T-cell (primary cell): Measurements from ENCODE around the gene NTPCR. TPM values are rescaled to one million over a fixed set of nuclear protein-coding genes. Genes with fewer than 3 reads are reported as not detected.
"Not testable (repeated sequence)": the region's sequence is repeated elsewhere in the genome, so short reads cannot be mapped to it uniquely, and the experiment has no call there.

ENCODE experiments used
- ATAC-seq, 4 experiments: fragments of 200-7000 bp in 3 of 4; fragments of 150-1000 bp in 1 of 4; cut with Tn5 transposase; replicated peaks in 1 of 4; 1 replicate in 3 of 4; 2 replicates in 1 of 4; pipeline ENCODE4 v1.10.0; 2021; ENCODE audit warnings: moderate library complexity in 3 of 4, mild to moderate bottlenecking in 2 of 4, moderate number of reproducible peaks in 1 of 4
- CTCF ChIA-PET, 2 donors: fragments of 300-600 bp; sonication (Branson Sonifier 250); formaldehyde crosslinking; loops; one replicate each; lab custom pipeline; 2022; ENCODE audit warnings: antibody characterized with exemption in 2 of 2; lab: Charles Lee
- POLR2A ChIA-PET, 2 donors: fragments of 300-600 bp; sonication (Branson Sonifier 250); formaldehyde crosslinking; loops; one replicate each; lab custom pipeline; 2022; ENCODE audit warnings: antibody characterized with exemption in 2 of 2; lab: Charles Lee
- DNase-seq, 35 experiments: peaks; one replicate each; pipeline versions ENCODE4 v3.0.0 to v3.0.0-alpha.2; 2013 to 2023
- H3K27ac ChIP-seq: one replicate; pipeline ENCODE4 v1.5.1; 2013; ENCODE audit warnings: low read length
- H3K27me3 ChIP-seq, 2 experiments: replicated peaks in 1 of 2; 1 replicate in 1 of 2; 2 replicates in 1 of 2; pipeline versions ENCODE4 v1.6.1 to v1.7.0; 2013; ENCODE audit warnings: low read length in 1 of 2, mixed read lengths in 1 of 2; ENCODE audit not compliant: control insufficient read depth in 2 of 2, insufficient read depth in 2 of 2; ENCODE audit errors: extremely low read depth in 1 of 2
- H3K36me3 ChIP-seq, 2 donors: 1 replicate in 1 of 2; 2 replicates in 1 of 2; pipeline versions ENCODE4 v1.6.1 to v1.7.0; 2013; ENCODE audit warnings: low read length in 1 of 2; ENCODE audit not compliant: control insufficient read depth in 2 of 2, insufficient read depth in 1 of 2; ENCODE audit errors: extremely low read depth in 1 of 2
- H3K4me1 ChIP-seq, 2 experiments: 1 replicate in 1 of 2; 2 replicates in 1 of 2; pipeline versions ENCODE4 v1.6.1 to v1.7.0; 2013; ENCODE audit warnings: low read length in 2 of 2, mixed read lengths in 1 of 2; ENCODE audit not compliant: insufficient read depth in 2 of 2, control insufficient read depth in 1 of 2; ENCODE audit errors: extremely low read depth in 1 of 2
- H3K4me3 ChIP-seq, 2 donors: 1 replicate in 1 of 2; 2 replicates in 1 of 2; pipeline versions ENCODE4 v1.5.1 to v1.7.0; 2013; ENCODE audit warnings: mild to moderate bottlenecking in 2 of 2, low read length in 1 of 2, moderate library complexity in 1 of 2; ENCODE audit not compliant: control insufficient read depth in 1 of 2; ENCODE audit errors: extremely low read depth in 1 of 2
- H3K9me3 ChIP-seq: 2 replicates; pipeline ENCODE4 v1.7.0; 2013
- H3K27ac Mint-ChIP-seq, 2 donors: one replicate each; pipeline ENCODE4 v1.8.0; 2020 to 2021; ENCODE audit warnings: mild to moderate bottlenecking in 2 of 2, mixed read lengths in 2 of 2
- H3K27me3 Mint-ChIP-seq, 2 donors: one replicate each; pipeline ENCODE4 v1.8.0; 2021 to 2022; ENCODE audit warnings: mixed read lengths in 2 of 2
- H3K36me3 Mint-ChIP-seq: one replicate; pipeline ENCODE4 v1.8.0; 2021; ENCODE audit warnings: mixed read lengths
- H3K4me1 Mint-ChIP-seq, 3 donors: one replicate each; pipeline ENCODE4 v1.8.0; 2020 to 2022; ENCODE audit warnings: mixed read lengths in 3 of 3, mild to moderate bottlenecking in 1 of 3
- H3K4me3 Mint-ChIP-seq, 3 donors: one replicate each; pipeline ENCODE4 v1.8.0; 2020 to 2022; ENCODE audit warnings: mild to moderate bottlenecking in 3 of 3, mixed read lengths in 3 of 3, moderate library complexity in 3 of 3
- H3K9me3 Mint-ChIP-seq, 3 donors: one replicate each; pipeline ENCODE4 v1.8.0; 2020 to 2022; ENCODE audit warnings: mixed read lengths in 3 of 3
- WGBS: methylation state at CpG from one replicate; pipeline ENCODE4 v1.1.5; 2013; ENCODE audit warnings: missing lambda C conversion rate; ENCODE audit not compliant: insufficient coverage; 5-methylcytosine and 5-hydroxymethylcytosine counted together
- total RNA-seq, 35 experiments: library from RNA in 6 of 35; stranded (reverse) in 6 of 35; fragments of 120-200 nt in 1 of 35; gene quantifications; one replicate each; pipeline versions ENCODE4 v1.2.1 to v1.2.4 and lab custom pipeline; 2013 to 2026

The NTPCR gene
- total RNA-seq, 5 donors from 2014 or later (not counting 1 experiment from before 2014, with no cell fraction given): 13.6 to 24.5 (median 17.3) TPM

DNA sequence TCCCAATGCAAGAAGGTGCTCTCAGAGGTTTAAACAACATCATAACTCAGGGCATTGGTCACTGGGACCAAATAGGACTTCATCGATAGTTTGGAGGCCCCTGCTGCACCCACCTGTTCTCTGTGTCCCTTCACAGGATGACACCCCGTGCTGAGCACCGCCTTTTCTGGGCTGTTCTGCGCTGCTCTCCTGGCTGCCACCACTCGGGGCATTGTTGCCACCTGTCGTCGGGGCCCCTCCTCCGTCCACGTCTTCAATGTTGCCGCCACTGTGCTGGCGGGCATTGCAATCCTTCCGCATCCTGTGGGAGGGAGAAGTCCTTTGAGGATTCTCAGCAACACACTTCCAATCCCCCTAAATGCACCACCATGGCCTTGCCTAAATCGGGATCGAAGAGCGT lies 47.7 kb downstream of the NTPCR start:
- DNase-seq (no peak), ATAC-seq (no peak)
- Mint-ChIP-seq H3K27me3 (no peaks in the 10 kb centered on the region), H3K27ac (no peak overlapping the region), H3K36me3 (peaks cover 84% of the 10 kb centered on the region), H3K4me1 (no peaks in the 10 kb centered on the region), H3K4me3 (no peak overlapping the region), H3K9me3 (peaks cover 7 to 17% (median 11%) of the 10 kb centered on the region in 3 donors)
- WGBS: 94% methylated on average over 3 of the region's 15 CpGs
- ChIA-PET POLR2A (no interaction called here), CTCF (no interaction called here)
- Histone ChIP-seq H3K27me3 (no peaks in the 10 kb centered on the region), H3K36me3 (peaks cover 0 to 66% of the 10 kb centered on the region in 2 donors), H3K4me3 (no peak overlapping the region), H3K4me1 (no peaks in the 10 kb centered on the region), H3K9me3 (no peaks in the 10 kb centered on the region), H3K27ac (no peak overlapping the region)

DNA sequence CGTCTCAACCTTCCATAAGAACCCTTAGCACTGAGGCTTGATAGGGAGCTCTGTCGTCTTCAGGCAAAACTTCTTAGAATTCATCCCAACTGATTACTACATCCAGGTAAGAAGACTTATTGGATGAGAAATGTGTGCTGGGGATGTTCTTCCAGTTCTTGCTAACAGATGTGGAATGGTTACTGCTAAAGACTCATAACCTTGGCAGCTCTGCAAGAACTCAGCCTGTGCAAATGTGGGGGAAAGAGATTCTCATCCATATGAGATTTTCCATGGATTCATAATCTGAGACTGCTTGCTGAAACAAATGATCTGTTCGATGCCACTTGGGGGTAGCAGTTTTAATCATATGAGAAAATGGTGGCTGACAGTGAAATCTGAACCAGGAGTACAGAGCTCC lies 48.2 kb downstream of the NTPCR start:
- POLR2A ChIA-PET: interaction anchor here in 1 of 2 donors (0.7 kb wide), 1 partner anchor 1398 kb away, joined by 5 read pairs; no protein-coding TSS in a partner anchor
- Histone ChIP-seq H3K4me3 (no peak overlapping the region), H3K27me3 (no peaks in the 10 kb centered on the region), H3K4me1 (no peaks in the 10 kb centered on the region), H3K27ac (no peak overlapping the region), H3K9me3 (no peaks in the 10 kb centered on the region), H3K36me3 (peaks cover 0 to 63% of the 10 kb centered on the region in 2 donors)
- Mint-ChIP-seq H3K27me3 (no peaks in the 10 kb centered on the region), H3K4me3 (no peak overlapping the region), H3K27ac (no peak overlapping the region), H3K36me3 (peaks cover 84% of the 10 kb centered on the region), H3K4me1 (no peaks in the 10 kb centered on the region), H3K9me3 (peaks cover 7 to 13% (median 8%) of the 10 kb centered on the region in 3 donors)
- 100% methylated on average over 1 of the region's 3 CpGs for WGBS
- ATAC-seq: no peak
- DNase-seq: no peak
- CTCF ChIA-PET: no interaction called here

DNA sequence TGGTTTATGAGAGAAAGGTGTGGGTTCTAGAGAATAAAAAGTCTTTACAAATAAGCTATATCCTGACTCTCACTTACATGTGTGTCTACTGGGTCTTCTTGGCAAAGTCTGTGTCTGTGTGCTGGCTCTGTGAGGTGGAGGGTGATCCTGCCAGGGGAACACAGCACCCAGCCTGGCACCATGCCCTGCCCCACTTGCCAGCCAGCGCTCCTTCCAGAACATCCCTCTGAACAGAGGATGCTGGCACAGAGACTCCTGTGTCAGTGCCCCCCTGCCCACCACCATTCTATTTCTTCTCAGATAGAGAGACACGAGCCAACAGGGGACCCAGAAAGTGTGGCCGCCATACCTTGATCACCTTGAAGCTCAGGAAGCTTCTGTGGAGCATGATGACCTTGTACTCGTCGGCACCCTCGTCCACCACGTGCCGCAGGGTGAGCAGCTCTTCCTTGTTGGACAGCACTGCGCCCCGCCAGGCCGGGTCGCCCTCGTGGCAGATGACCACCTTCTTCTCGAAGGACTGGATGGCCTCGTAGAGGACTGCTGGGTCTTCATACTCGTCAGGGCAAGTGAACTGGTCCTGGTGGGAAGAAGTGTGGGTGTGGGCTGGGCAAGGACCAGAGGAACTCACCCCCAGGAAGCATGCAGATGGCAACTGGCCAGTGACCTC lies 49.7 kb downstream of the NTPCR start:
- no peaks in the 10 kb centered on the region for H3K4me1 ChIP-seq
- no peaks in the 10 kb centered on the region for H3K27me3 Mint-ChIP-seq
- peaks cover 0 to 50% of the 10 kb centered on the region in 2 donors for H3K36me3 ChIP-seq
- ATAC-seq (no peak), DNase-seq (no peak)
- WGBS: 95% methylated on average over 13 of the region's 16 CpGs
- POLR2A ChIA-PET: interaction anchor here in 1 of 2 donors (0.6 kb wide), 1 partner anchor 509 kb away, joined by 3 read pairs; no protein-coding TSS in a partner anchor
- H3K4me3 Mint-ChIP-seq: no peak overlapping the region
- H3K9me3 Mint-ChIP-seq: no peaks in the 10 kb centered on the region
- H3K4me1 Mint-ChIP-seq: no peaks in the 10 kb centered on the region
- no peak overlapping the region for H3K27ac Mint-ChIP-seq
- no peak overlapping the region for H3K27ac ChIP-seq
- H3K36me3 Mint-ChIP-seq: peaks cover 80% of the 10 kb centered on the region
- H3K4me3 ChIP-seq: no peak overlapping the region
- CTCF ChIA-PET: interaction anchor here in 1 of 2 donors (0.6 kb wide), 1 partner anchor 9 kb away, joined by 3 read pairs; no protein-coding TSS in a partner anchor
- H3K27me3 ChIP-seq: no peaks in the 10 kb centered on the region
- H3K9me3 ChIP-seq: no peaks in the 10 kb centered on the region

DNA sequence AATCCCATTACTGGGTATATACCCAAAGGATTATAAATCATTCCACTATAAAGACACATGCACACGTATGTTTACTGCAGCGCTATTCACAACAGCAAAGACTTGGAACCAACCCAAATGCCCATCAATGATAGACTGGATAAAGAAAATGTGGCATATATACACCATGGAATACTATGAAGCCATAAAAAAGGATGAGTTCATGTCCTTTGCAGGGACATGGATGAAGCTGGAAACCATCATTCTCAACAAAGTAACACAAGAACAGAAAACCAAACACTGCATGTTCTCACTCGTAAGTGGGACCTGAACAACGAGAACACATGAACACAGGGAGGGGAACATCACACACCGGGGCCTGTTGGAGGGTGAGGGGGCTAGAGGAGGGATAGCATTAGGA lies 53.2 kb downstream of the NTPCR start:
- H3K27ac Mint-ChIP-seq, POLR2A ChIA-PET, CTCF ChIA-PET, H3K4me3 ChIP-seq, ATAC-seq, H3K4me1 ChIP-seq, DNase-seq, H3K4me1 Mint-ChIP-seq, H3K4me3 Mint-ChIP-seq, H3K27ac ChIP-seq, H3K9me3 Mint-ChIP-seq, H3K27me3 ChIP-seq, H3K27me3 Mint-ChIP-seq, H3K9me3 ChIP-seq: not testable (repeated sequence)
- H3K36me3 Mint-ChIP-seq: peaks cover 74% of the 10 kb centered on the region
- H3K36me3 ChIP-seq: peaks cover 0 to 30% of the 10 kb centered on the region in 2 donors
- no CpG with 5 or more reads among the region's 5 CpGs for WGBS

DNA sequence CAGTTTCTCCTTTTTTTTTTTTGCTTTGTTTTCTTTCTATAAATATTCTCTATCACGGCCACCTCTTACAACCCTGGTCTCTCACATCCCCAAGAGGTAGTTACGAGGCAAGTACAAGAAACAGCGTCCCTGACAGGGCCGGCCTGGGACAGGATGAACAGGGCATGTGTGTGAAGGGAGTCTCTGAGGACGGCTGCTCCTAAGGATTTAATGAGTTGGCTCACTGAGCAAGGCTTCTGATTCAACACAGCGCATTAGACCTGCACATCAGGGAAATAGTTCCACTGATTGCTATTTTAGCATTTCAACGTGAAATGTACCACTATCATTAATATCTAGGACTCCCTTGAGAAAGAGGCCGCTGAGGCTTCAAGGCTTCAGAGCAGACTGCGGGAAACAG lies 54.0 kb downstream of the NTPCR start:
- Mint-ChIP-seq H3K9me3 (no peaks in the 10 kb centered on the region), H3K27me3 (no peaks in the 10 kb centered on the region), H3K36me3 (peaks cover 68% of the 10 kb centered on the region), H3K4me1 (no peaks in the 10 kb centered on the region), H3K27ac (no peak overlapping the region), H3K4me3 (no peak overlapping the region)
- Histone ChIP-seq H3K27me3 (no peaks in the 10 kb centered on the region), H3K4me1 (no peaks in the 10 kb centered on the region), H3K36me3 (peaks cover 0 to 24% of the 10 kb centered on the region in 2 donors), H3K27ac (no peak overlapping the region), H3K4me3 (no peak overlapping the region), H3K9me3 (no peaks in the 10 kb centered on the region)
- 90% methylated on average over 5 of the region's 9 CpGs for WGBS
- ChIA-PET CTCF (no interaction called here), POLR2A (no interaction called here)
- DNase-seq (no peak), ATAC-seq (no peak)

DNA sequence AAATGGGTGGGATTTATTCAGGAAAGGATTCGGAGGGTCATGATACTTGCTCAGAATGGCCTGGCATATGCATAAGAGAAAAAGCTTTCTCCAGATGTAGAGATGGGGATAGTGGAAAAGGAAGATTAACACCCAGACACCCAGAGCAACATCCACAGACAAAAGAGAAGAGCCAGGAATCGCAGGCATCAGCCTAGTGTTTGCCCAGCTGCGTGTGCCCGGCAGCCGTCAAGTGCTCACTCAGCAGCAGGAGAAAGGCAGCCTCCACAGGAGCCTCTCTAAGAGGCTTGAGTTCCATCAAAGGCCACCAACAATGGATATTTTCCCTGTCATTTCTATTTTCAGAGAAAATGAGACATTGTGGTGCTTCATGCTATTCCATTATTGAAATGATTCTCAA lies 54.7 kb downstream of the NTPCR start:
- no peak overlapping the region for H3K4me3 Mint-ChIP-seq
- DNase-seq (no peak), ATAC-seq (no peak)
- Histone ChIP-seq H3K9me3 (no peaks in the 10 kb centered on the region), H3K4me3 (no peak overlapping the region), H3K36me3 (peaks cover 0 to 18% of the 10 kb centered on the region in 2 donors), H3K27me3 (no peaks in the 10 kb centered on the region), H3K4me1 (no peaks in the 10 kb centered on the region), H3K27ac (no peak overlapping the region)
- WGBS: no CpG with 5 or more reads among the region's 5 CpGs
- no peak overlapping the region for H3K27ac Mint-ChIP-seq
- no peaks in the 10 kb centered on the region for H3K27me3 Mint-ChIP-seq
- no peaks in the 10 kb centered on the region for H3K9me3 Mint-ChIP-seq
- POLR2A ChIA-PET: no interaction called here
- no peaks in the 10 kb centered on the region for H3K4me1 Mint-ChIP-seq
- CTCF ChIA-PET: no interaction called here
- peaks cover 65% of the 10 kb centered on the region for H3K36me3 Mint-ChIP-seq
